ENCODE data around the gene HTR3B.

HTR3B gene

DNA sequence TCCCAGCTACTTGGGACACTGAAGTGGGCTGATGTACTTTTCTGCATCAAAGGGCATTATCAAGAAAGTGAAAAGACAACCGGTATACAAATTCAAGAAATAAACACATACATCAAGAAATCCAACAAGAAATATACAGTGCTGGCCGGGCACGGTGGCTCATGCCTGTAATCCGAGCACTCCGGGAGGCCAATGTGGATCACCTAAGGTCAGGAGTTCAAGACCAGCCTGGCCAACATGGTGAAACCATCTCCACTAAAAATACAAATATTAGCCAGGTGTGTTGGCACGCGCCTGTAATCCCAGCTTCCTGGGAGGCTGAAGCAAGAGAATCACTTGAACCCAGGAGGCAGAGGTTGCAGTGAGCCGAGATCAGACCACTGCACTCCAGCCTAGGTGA, 38.7 kb upstream of the HTR3B start:
- H3K36me3 ChIP-seq (ENCODE audit: control insufficient read depth, low read length) = peaks cover 23% of the 10 kb centered on the region
- H3K9me3 ChIP-seq (ENCODE audit: control insufficient read depth, insufficient read depth, low read length) = no peaks in the 10 kb centered on the region
- H3F3A ChIP-seq (ENCODE audit: control insufficient read depth, insufficient read depth) = no peaks in the 10 kb centered on the region; the same call in 1 of the 2 replicates
- H3K4me1 ChIP-seq (ENCODE audit: control insufficient read depth, low read length) = peaks cover 9% of the 10 kb centered on the region
- H4K20me1 ChIP-seq (ENCODE audit: control insufficient read depth, insufficient read depth, low read depth, low read length) = no peaks in the 10 kb centered on the region
- no peak overlapping the region for H3K4me3 ChIP-seq (ENCODE audit: low read length)
- no peak overlapping the region for H3K4me2 ChIP-seq (ENCODE audit: low read length)
- no peaks in the 10 kb centered on the region for H3K27me3 ChIP-seq (ENCODE audit: control insufficient read depth, low read length)
- H3K79me2 ChIP-seq (ENCODE audit: control insufficient read depth, low read length) = peaks cover 57% of the 10 kb centered on the region
- no peaks in the 10 kb centered on the region for H3K9me2 ChIP-seq (replicated peaks; ENCODE audit: control insufficient read depth, low read length)
- TF ChIP-seq, protein P1, sequence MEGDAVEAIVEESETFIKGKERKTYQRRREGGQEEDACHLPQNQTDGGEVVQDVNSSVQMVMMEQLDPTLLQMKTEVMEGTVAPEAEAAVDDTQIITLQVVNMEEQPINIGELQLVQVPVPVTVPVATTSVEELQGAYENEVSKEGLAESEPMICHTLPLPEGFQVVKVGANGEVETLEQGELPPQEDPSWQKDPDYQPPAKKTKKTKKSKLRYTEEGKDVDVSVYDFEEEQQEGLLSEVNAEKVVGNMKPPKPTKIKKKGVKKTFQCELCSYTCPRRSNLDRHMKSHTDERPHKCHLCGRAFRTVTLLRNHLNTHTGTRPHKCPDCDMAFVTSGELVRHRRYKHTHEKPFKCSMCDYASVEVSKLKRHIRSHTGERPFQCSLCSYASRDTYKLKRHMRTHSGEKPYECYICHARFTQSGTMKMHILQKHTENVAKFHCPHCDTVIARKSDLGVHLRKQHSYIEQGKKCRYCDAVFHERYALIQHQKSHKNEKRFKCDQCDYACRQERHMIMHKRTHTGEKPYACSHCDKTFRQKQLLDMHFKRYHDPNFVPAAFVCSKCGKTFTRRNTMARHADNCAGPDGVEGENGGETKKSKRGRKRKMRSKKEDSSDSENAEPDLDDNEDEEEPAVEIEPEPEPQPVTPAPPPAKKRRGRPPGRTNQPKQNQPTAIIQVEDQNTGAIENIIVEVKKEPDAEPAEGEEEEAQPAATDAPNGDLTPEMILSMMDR (IDR thresholded peaks at IDR 0.05; ENCODE audit: low read depth, low read length, poor library complexity, severe bottlenecking) = no peak
- no peak for TF ChIP-seq EZH2phosphoT487 (IDR thresholded peaks at IDR 0.05; ENCODE audit: borderline replicate concordance, low read length)
- no peak overlapping the region for H3K27ac ChIP-seq (ENCODE audit: low read depth, low read length)

- no peaks in the 10 kb centered on the region for H3K9me2 ChIP-seq (replicated peaks; ENCODE audit: control insufficient read depth, low read length)
- H3K4me1 ChIP-seq (ENCODE audit: control insufficient read depth, low read length) = peaks cover 29% of the 10 kb centered on the region
- H3F3A ChIP-seq (ENCODE audit: control insufficient read depth, insufficient read depth) = no peaks in the 10 kb centered on the region; the same call in 1 of the 2 replicates
- H3K36me3 ChIP-seq (ENCODE audit: control insufficient read depth, low read length) = peaks cover 32% of the 10 kb centered on the region
- H3K27ac ChIP-seq (ENCODE audit: low read depth, low read length) = no peak overlapping the region
- no peak for TF ChIP-seq EZH2phosphoT487 (IDR thresholded peaks at IDR 0.05; ENCODE audit: borderline replicate concordance, low read length)
- TF ChIP-seq, protein P1 (IDR thresholded peaks at IDR 0.05; ENCODE audit: low read depth, low read length, poor library complexity, severe bottlenecking) = no peak
- peaks cover 67% of the 10 kb centered on the region for H3K79me2 ChIP-seq (ENCODE audit: control insufficient read depth, low read length)
- H3K27me3 ChIP-seq (ENCODE audit: control insufficient read depth, low read length) = no peaks in the 10 kb centered on the region
- no peak overlapping the region for H3K4me2 ChIP-seq (ENCODE audit: low read length)
- H3K4me3 ChIP-seq (ENCODE audit: low read length) = no peak overlapping the region
- H3K9me3 ChIP-seq (ENCODE audit: control insufficient read depth, insufficient read depth, low read length) = no peaks in the 10 kb centered on the region
- 0 out of 2 replicates have a peak, but pooled peaks cover 4% of the 10 kb centered on the region for H4K20me1 ChIP-seq (ENCODE audit: control insufficient read depth, insufficient read depth, low read depth, low read length)
Observed at GRCh38 chr11:113867843-113868503, 36.6 kb upstream of the HTR3B start.

GRCh38 chr11:113871336-113871735, 33.3 kb upstream of the HTR3B start:
- H3K4me2 ChIP-seq (ENCODE audit: low read length) = peak overlapping the region; percentile 23; the same call in 1 of the 2 replicates
- peaks cover 32% of the 10 kb centered on the region for H3K36me3 ChIP-seq (ENCODE audit: control insufficient read depth, low read length)
- H3K9me3 ChIP-seq (ENCODE audit: control insufficient read depth, insufficient read depth, low read length) = no peaks in the 10 kb centered on the region
- H3K27ac ChIP-seq (ENCODE audit: low read depth, low read length) = no peak overlapping the region
- H3K9me2 ChIP-seq (replicated peaks; ENCODE audit: control insufficient read depth, low read length) = no peaks in the 10 kb centered on the region
- H3K4me3 ChIP-seq (ENCODE audit: low read length) = no peak overlapping the region
- H3K79me2 ChIP-seq (ENCODE audit: control insufficient read depth, low read length) = peaks cover 70% of the 10 kb centered on the region
- H3F3A ChIP-seq (ENCODE audit: control insufficient read depth, insufficient read depth) = no peaks in the 10 kb centered on the region; the same call in 1 of the 2 replicates
- no peaks in the 10 kb centered on the region for H3K27me3 ChIP-seq (ENCODE audit: control insufficient read depth, low read length)
- peaks cover 47% of the 10 kb centered on the region for H3K4me1 ChIP-seq (ENCODE audit: control insufficient read depth, low read length)
- 0 out of 2 replicates have a peak, but pooled peaks cover 4% of the 10 kb centered on the region for H4K20me1 ChIP-seq (ENCODE audit: control insufficient read depth, insufficient read depth, low read depth, low read length)
- TF ChIP-seq, protein P1 (IDR thresholded peaks at IDR 0.05; ENCODE audit: low read depth, low read length, poor library complexity, severe bottlenecking) = no peak
- no peak for TF ChIP-seq EZH2phosphoT487 (IDR thresholded peaks at IDR 0.05; ENCODE audit: borderline replicate concordance, low read length)

Measured in DOHH2 (cell line).